HCT116 (cell line): ENCODE results near the gene DTD2. TPM values are rescaled to one million over a fixed set of nuclear protein-coding genes. Genes with fewer than 3 reads are reported as not detected.

ENCODE experiments used
- ATAC-seq: fragments of 200-7000 bp; cut with Tn5 transposase; 2 replicates; pipeline ENCODE4 v1.9.1; 2020; ENCODE audit warnings: mild to moderate bottlenecking, moderate library complexity
- BruUV-seq: library from RNA; stranded (reverse); fragments of 400-500 nt; replicated peaks from 2 replicates; lab custom pipeline; 2021; lab: Mats Ljungman, UMichigan
- CTCF ChIA-PET: fragments of 300-600 bp; sonication (Branson Sonifier 250); formaldehyde crosslinking; loops from one replicate; lab custom pipeline; 2021; ENCODE audit warnings: antibody characterized with exemption; lab: Charles Lee
- POLR2A ChIA-PET: fragments of 300-600, 350-600 bp; sonication (Branson Sonifier 250); formaldehyde crosslinking; loops from one replicate; lab custom pipeline; 2021; ENCODE audit warnings: antibody characterized with exemption; lab: Charles Lee
- RAD21 ChIA-PET, 2 experiments: fragments of 300-600 bp; sonication (Branson Sonifier 250); formaldehyde crosslinking; loops; one replicate each; lab custom pipeline; 2023; ENCODE audit warnings: low total read pairs in 2 of 2; ENCODE audit not compliant: uncharacterized antibody in 2 of 2, unreplicated experiment in 2 of 2, low non-redundant PET in 1 of 2; lab: Charles Lee
- DNase-seq: peaks from one replicate; pipeline ENCODE4 v3.0.0-alpha.2; 2010; ENCODE audit warnings: low read depth, low spot score
- H2AFZ ChIP-seq: fragments of 200-600 bp; shearing (Covaris generic), sonication (generic); 2 replicates; pipeline ENCODE4 v1.6.1; 2017; ENCODE audit warnings: low read depth, mixed run types, mixed read lengths, antibody characterized with exemption, low read length; ENCODE audit not compliant: poor library complexity, severe bottlenecking
- H3K27ac ChIP-seq: 2 replicates; pipeline ENCODE4 v1.5.1; 2012; ENCODE audit warnings: low read depth, low read length
- H3K27me3 ChIP-seq: fragments of 200-600 bp; sonication (generic); 2 replicates; pipeline ENCODE4 v1.6.1; 2016; ENCODE audit warnings: mixed run types, low read length, mixed read lengths; ENCODE audit not compliant: insufficient read depth
- H3K36me3 ChIP-seq, 2 experiments: fragments of 200-500 bp in 1 of 2; fragments of 200-600 bp in 1 of 2; sonication (Bioruptor generic) in 1 of 2; sonication (generic) in 1 of 2; 2 replicates each; pipeline versions ENCODE4 v1.5.1 to v1.6.1; 2014 to 2016; ENCODE audit warnings: low read length in 2 of 2, inconsistent platforms in 1 of 2, mixed read lengths in 1 of 2, mixed run types in 1 of 2; ENCODE audit not compliant: insufficient read depth in 2 of 2, control insufficient read depth in 1 of 2
- H3K4me1 ChIP-seq, 2 experiments: fragments of 200-600 bp in 1 of 2; sonication (generic) in 1 of 2; 2 replicates each; pipeline versions ENCODE4 v1.5.1 to v1.6.1; 2012 to 2017; ENCODE audit warnings: low read length in 2 of 2, inconsistent platforms in 1 of 2, mild to moderate bottlenecking in 1 of 2, mixed read lengths in 1 of 2, mixed run types in 1 of 2, moderate library complexity in 1 of 2; ENCODE audit not compliant: insufficient read depth in 2 of 2, control insufficient read depth in 1 of 2
- H3K4me2 ChIP-seq: fragments of 200-600 bp; sonication (generic); 2 replicates; pipeline ENCODE4 v1.6.1; 2017; ENCODE audit warnings: mixed run types, low read length, mixed read lengths
- H3K4me3 ChIP-seq, 2 experiments: fragments of 200-600 bp in 1 of 2; sonication (generic) in 1 of 2; replicated peaks in 1 of 2; 2 replicates each; pipeline ENCODE4 v1.5.1; 2011 to 2016; ENCODE audit warnings: low read length in 2 of 2, control low read depth in 1 of 2, low read depth in 1 of 2, mild to moderate bottlenecking in 1 of 2, mixed read lengths in 1 of 2, mixed run types in 1 of 2
- H3K79me2 ChIP-seq: fragments of 200-600 bp; sonication (generic); 2 replicates; pipeline ENCODE4 v1.6.1; 2017; ENCODE audit warnings: mild to moderate bottlenecking, mixed run types, low read length, moderate library complexity, mixed read lengths; ENCODE audit not compliant: insufficient read depth
- H3K9ac ChIP-seq: fragments of 200-600 bp; sonication (generic); 2 replicates; pipeline ENCODE4 v1.6.1; 2016; ENCODE audit warnings: low read length, mixed read lengths
- H3K9me2 ChIP-seq: fragments of 200-600 bp; sonication (generic), shearing (Covaris generic); 2 replicates; pipeline ENCODE4 v1.6.1; 2017; ENCODE audit warnings: mixed run types, mild to moderate bottlenecking, moderate library complexity; ENCODE audit not compliant: insufficient read depth
- H3K9me3 ChIP-seq, 2 experiments: fragments of 200-500 bp in 1 of 2; fragments of 200-600 bp in 1 of 2; sonication (Bioruptor generic) in 1 of 2; sonication (generic) in 1 of 2; 2 replicates each; pipeline ENCODE4 v1.6.1; 2014 to 2017; ENCODE audit warnings: low read length in 2 of 2, mixed read lengths in 2 of 2, inconsistent platforms in 1 of 2, low read depth in 1 of 2, mild to moderate bottlenecking in 1 of 2, mixed run types in 1 of 2, moderate library complexity in 1 of 2; ENCODE audit not compliant: control insufficient read depth in 1 of 2, insufficient read depth in 1 of 2
- H4K20me1 ChIP-seq: fragments of 200-600 bp; sonication (generic), shearing (Covaris generic); 2 replicates; pipeline ENCODE4 v1.6.1; 2017; ENCODE audit warnings: mixed run types, mild to moderate bottlenecking, moderate library complexity; ENCODE audit not compliant: insufficient read depth
- ATF3 ChIP-seq: IDR thresholded peaks from 2 replicates; pipeline ENCODE4 v1.6.1; 2012
- CBX3 ChIP-seq: IDR thresholded peaks from 2 replicates; pipeline ENCODE4 v1.6.1; 2012; ENCODE audit warnings: low read depth
- CEBPB ChIP-seq: IDR thresholded peaks from 2 replicates; pipeline ENCODE4 v1.6.1; 2012; ENCODE audit warnings: low read depth
- CTCF ChIP-seq, 3 experiments: fragments of 200-600 bp in 1 of 3; sonication (generic) in 1 of 3; IDR thresholded peaks in 2 of 3; conservative IDR thresholded peaks in 1 of 3; 2 replicates each; pipeline ENCODE4 v1.5.1; 2012 to 2017; ENCODE audit warnings: low read depth in 2 of 3, low read length in 2 of 3, antibody characterized with exemption in 1 of 3, borderline replicate concordance in 1 of 3, control low read depth in 1 of 3, mild to moderate bottlenecking in 1 of 3, mixed read lengths in 1 of 3, mixed run types in 1 of 3, moderate library complexity in 1 of 3; ENCODE audit not compliant: insufficient read depth in 1 of 3
- FOSL1 ChIP-seq: IDR thresholded peaks from 2 replicates; pipeline ENCODE4 v1.6.1; 2012; ENCODE audit warnings: low read depth
- MAX ChIP-seq: IDR thresholded peaks from 2 replicates; pipeline ENCODE4 v1.6.1; 2012
- POLR2A ChIP-seq: IDR thresholded peaks from 2 replicates; pipeline ENCODE4 v1.7.0; 2011; ENCODE audit warnings: borderline replicate concordance; ENCODE audit not compliant: insufficient read depth, insufficient read length; ENCODE audit errors: extremely low read depth
- RAD21 ChIP-seq: IDR thresholded peaks from 2 replicates; pipeline ENCODE4 v1.6.1; 2012; ENCODE audit warnings: low read depth, mild to moderate bottlenecking
- REST ChIP-seq: IDR thresholded peaks from 2 replicates; pipeline ENCODE4 v1.6.1; 2012; ENCODE audit warnings: low read depth
- SIN3A ChIP-seq: IDR thresholded peaks from 2 replicates; pipeline ENCODE4 v1.6.1; 2012; ENCODE audit warnings: low read depth
- SRF ChIP-seq: IDR thresholded peaks from 2 replicates; pipeline ENCODE4 v1.6.1; 2012; ENCODE audit warnings: low read depth
- TCF7L2 ChIP-seq: IDR thresholded peaks from 2 replicates; pipeline ENCODE4 v1.7.0; 2011; ENCODE audit warnings: borderline replicate concordance, inconsistent platforms; ENCODE audit not compliant: insufficient read depth, insufficient read length; ENCODE audit errors: extremely low read depth
- ZBTB33 ChIP-seq: IDR thresholded peaks from 2 replicates; pipeline ENCODE4 v1.6.1; 2011; ENCODE audit warnings: mild to moderate bottlenecking, low read length, moderate library complexity; ENCODE audit not compliant: insufficient replicate concordance; ENCODE audit errors: extremely low read depth
- ZFX ChIP-seq: fragments of 450-650 bp; IDR thresholded peaks from 2 replicates; pipeline ENCODE4 v1.6.1; 2017
- intact Hi-C: fragments of 100-400 bp; cut with micrococcal nuclease; formaldehyde crosslinking; loops from 2 replicates; pipeline ENCODE4 v1.10.0; 2022
- total RNA-seq: library from RNA; stranded (reverse); gene quantifications from one replicate; pipeline ENCODE4 v1.2.1, GENCODE V29; 2021; ENCODE audit not compliant: unreplicated experiment

DTD2 gene
- total RNA-seq, 1 experiment from 2014 or later, result 24.6 TPM

GRCh38 chr14:31401369-31401932 lies 55.9 kb downstream of the DTD2 start (continued):
- TF ChIP-seq CTCF (IDR thresholded peaks at IDR 0.05 in 2 of 3, conservative IDR thresholded peaks at IDR 0.05 in 1 of 3; ENCODE audit: borderline replicate concordance in 1 of 3, insufficient read depth in 1 of 3, low read depth in 2 of 3, low read length in 2 of 3) (no peak), POLR2A (no peak), SIN3A (no peak), FOSL1 (no peak)

- H3K9me2 ChIP-seq, result no peaks in the 10 kb centered on the region
- no peaks in the 10 kb centered on the region for H3K27me3 ChIP-seq
- ATAC-seq (no peak), DNase-seq (no peak)
- H3K27ac ChIP-seq, result no peak overlapping the region
- no peaks in the 10 kb centered on the region for H4K20me1 ChIP-seq
- BruUV-seq, result no TSS peak
- H3K9me3 ChIP-seq, result no peaks in the 10 kb centered on the region
- no peak overlapping the region for H3K9ac ChIP-seq
- no peaks in the 10 kb centered on the region for H3K79me2 ChIP-seq
- no peaks in the 10 kb centered on the region for H3K36me3 ChIP-seq
- no peak overlapping the region for H2AFZ ChIP-seq
- H3K4me3 ChIP-seq, result no peak overlapping the region
- CTCF ChIA-PET, result no interaction called here
- no peak overlapping the region for H3K4me2 ChIP-seq
- RAD21 ChIA-PET, result no interaction called here
- POLR2A ChIA-PET, result interaction anchor here (2.0 kb wide), 1 partner anchor 20 kb away, joined by 9 read pairs; the partner anchor contains the start of gene HEATR5A
- TF ChIP-seq ATF3 (no peak), MAX (no peak), TCF7L2 (no peak), CBX3 (no peak), SRF (no peak), ZBTB33 (no peak), RAD21 (no peak), REST (no peak), ZFX (no peak), CEBPB (no peak)
- TF ChIP-seq, all 23 proteins: peak for 0
- intact Hi-C loops, result no loop called here
- H3K4me1 ChIP-seq, result no peaks in the 10 kb centered on the region
Measured at GRCh38 chr14:31400031-31400638, 57.2 kb downstream of the DTD2 start.
